Upper lobe of left lung (tissue), 6 donors: Measurements from ENCODE around the gene CYP26B1. TPM values are rescaled to one million over a fixed set of nuclear protein-coding genes. Genes with fewer than 3 reads are reported as not detected.

Source experiments
- ATAC-seq, 2 donors: fragments of 200-7000 bp; cut with Tn5 transposase; one replicate each; pipeline ENCODE4 v1.9.1; 2022; ENCODE audit warnings: mild to moderate bottlenecking in 2 of 2, moderate library complexity in 2 of 2; ENCODE audit not compliant: low FRiP score in 2 of 2
- DNase-seq, 2 donors: peaks; one replicate each; pipeline ENCODE4 v3.0.0-alpha.2; 2019 to 2020
- H3K27ac ChIP-seq, 4 donors: fragments of 200-600 bp; sonication (generic); one replicate each; pipeline ENCODE4 v1.5.1; 2016 to 2019
- H3K27me3 ChIP-seq, 4 donors: fragments of 200-600 bp; sonication (generic); one replicate each; pipeline ENCODE4 v1.5.1; 2017 to 2019
- H3K36me3 ChIP-seq, 4 donors: fragments of 200-600 bp; sonication (generic); one replicate each; pipeline ENCODE4 v1.5.1; 2016 to 2019
- H3K4me1 ChIP-seq, 4 donors: fragments of 200-600 bp; sonication (generic); one replicate each; pipeline ENCODE4 v1.5.1; 2018 to 2019
- H3K4me3 ChIP-seq, 4 donors: fragments of 200-600 bp; sonication (generic); one replicate each; pipeline ENCODE4 v1.5.1; 2017 to 2019; ENCODE audit warnings: mild to moderate bottlenecking in 2 of 4, moderate library complexity in 1 of 4
- H3K9me3 ChIP-seq, 4 donors: fragments of 200-600 bp; sonication (generic); one replicate each; pipeline ENCODE4 v1.5.1; 2018 to 2019
- EP300 ChIP-seq, 4 donors: sonication (generic); formaldehyde crosslinking; IDR thresholded peaks; one replicate each; pipeline ENCODE4 v1.5.1; 2017; ENCODE audit warnings: antibody characterized with exemption in 4 of 4, control low read depth in 2 of 4
- POLR2A ChIP-seq, 4 donors: fragments of 450-650 bp; IDR thresholded peaks; one replicate each; pipeline ENCODE4 v1.5.1; 2016 to 2017; ENCODE audit warnings: antibody characterized with exemption in 4 of 4, mild to moderate bottlenecking in 2 of 4
- POLR2AphosphoS5 ChIP-seq, 2 donors: sonication (generic); formaldehyde crosslinking; IDR thresholded peaks; one replicate each; pipeline ENCODE4 v1.5.1; 2017; ENCODE audit warnings: antibody characterized with exemption in 2 of 2
- WGBS, 2 donors: methylation state at CpG; one replicate each; pipeline ENCODE4 v1.1.5; 2017 to 2018; 5-methylcytosine and 5-hydroxymethylcytosine counted together
- total RNA-seq, 6 donors: library from RNA; depleted of rRNA in 4 of 6; stranded (reverse); fragments of >200 nt in 4 of 6; gene quantifications; one replicate each; pipeline versions ENCODE4 v1.1.0 to v1.2.1, GENCODE V29; 2016 to 2021
- TF ChIP-seq, protein P1 (sequence below), 6 experiments: fragments of 450-650 bp in 4 of 6; fragments of 200-600 bp in 2 of 6; sonication (generic) in 2 of 6; IDR thresholded peaks; one replicate each; pipeline ENCODE4 v1.5.1; 2016 to 2019; ENCODE audit warnings: antibody characterized with exemption in 6 of 6
- donor health status: DM: no; HTN: no; CAD: no; lungs with moderate emphysema.
- donor health status: DM: no; HTN: yes; CAD: no; lungs with severe emphysema.

CYP26B1 gene
- total RNA-seq, 6 donors from 2014 or later, result 0.89 to 4.8 (median 4.5) TPM; not detected in 1

DNA sequence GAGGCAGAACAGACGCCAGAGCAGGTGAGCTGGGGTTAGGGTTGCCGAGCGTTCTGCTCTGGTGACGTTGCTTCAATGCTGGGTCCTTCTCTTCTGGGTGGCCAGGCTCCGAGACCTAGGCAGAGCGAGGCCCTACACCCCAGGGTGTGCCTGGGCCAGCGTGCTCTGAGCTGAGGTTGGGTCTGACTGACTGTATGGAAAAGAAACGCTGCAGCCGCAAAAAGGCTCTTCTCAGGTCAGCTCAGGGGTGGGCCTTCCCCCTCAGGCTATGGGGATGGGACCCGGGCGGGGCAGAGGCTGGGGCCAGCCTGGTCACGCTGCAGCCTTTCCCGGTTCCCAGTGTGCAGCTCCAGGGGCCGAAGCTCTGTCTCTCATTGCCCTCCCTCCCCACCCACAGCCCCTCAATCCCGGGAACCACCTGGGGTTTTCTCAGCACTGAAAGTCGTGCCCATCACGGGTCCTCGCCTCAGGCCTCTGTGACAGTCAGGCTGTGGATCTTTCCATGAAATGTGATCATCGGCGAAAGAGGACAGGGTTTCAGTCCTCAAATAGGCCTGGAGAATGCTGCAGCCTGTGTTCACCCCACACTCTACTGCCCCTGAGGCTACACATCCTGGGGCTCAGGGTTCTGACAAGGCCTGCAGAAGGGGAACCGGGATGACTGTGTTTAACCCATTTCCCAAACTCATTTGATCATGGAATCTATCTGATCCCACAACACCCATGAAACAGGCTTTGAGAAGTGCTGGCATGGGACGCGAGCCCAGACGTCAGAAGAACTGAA is 19.4 kb downstream of the CYP26B1 start:
- no peak for ATAC-seq
- Histone ChIP-seq H3K27me3 (no peaks in the 10 kb centered on the region), H3K9me3 (no peaks in the 10 kb centered on the region), H3K27ac (no peak overlapping the region), H3K36me3 (no peaks in the 10 kb centered on the region), H3K4me1 (no peaks in the 10 kb centered on the region), H3K4me3 (no peak overlapping the region)
- DNase-seq, result no peak
- TF ChIP-seq POLR2A (IDR thresholded peaks at IDR 0.05) (no peak), POLR2AphosphoS5 (IDR thresholded peaks at IDR 0.05) (no peak), EP300 (IDR thresholded peaks at IDR 0.05) (no peak)
- TF ChIP-seq, protein P1, sequence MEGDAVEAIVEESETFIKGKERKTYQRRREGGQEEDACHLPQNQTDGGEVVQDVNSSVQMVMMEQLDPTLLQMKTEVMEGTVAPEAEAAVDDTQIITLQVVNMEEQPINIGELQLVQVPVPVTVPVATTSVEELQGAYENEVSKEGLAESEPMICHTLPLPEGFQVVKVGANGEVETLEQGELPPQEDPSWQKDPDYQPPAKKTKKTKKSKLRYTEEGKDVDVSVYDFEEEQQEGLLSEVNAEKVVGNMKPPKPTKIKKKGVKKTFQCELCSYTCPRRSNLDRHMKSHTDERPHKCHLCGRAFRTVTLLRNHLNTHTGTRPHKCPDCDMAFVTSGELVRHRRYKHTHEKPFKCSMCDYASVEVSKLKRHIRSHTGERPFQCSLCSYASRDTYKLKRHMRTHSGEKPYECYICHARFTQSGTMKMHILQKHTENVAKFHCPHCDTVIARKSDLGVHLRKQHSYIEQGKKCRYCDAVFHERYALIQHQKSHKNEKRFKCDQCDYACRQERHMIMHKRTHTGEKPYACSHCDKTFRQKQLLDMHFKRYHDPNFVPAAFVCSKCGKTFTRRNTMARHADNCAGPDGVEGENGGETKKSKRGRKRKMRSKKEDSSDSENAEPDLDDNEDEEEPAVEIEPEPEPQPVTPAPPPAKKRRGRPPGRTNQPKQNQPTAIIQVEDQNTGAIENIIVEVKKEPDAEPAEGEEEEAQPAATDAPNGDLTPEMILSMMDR (IDR thresholded peaks at IDR 0.05), result no peak
- 91% methylated on average over 19 of the region's 24 CpGs for WGBS, 2 donors

DNA sequence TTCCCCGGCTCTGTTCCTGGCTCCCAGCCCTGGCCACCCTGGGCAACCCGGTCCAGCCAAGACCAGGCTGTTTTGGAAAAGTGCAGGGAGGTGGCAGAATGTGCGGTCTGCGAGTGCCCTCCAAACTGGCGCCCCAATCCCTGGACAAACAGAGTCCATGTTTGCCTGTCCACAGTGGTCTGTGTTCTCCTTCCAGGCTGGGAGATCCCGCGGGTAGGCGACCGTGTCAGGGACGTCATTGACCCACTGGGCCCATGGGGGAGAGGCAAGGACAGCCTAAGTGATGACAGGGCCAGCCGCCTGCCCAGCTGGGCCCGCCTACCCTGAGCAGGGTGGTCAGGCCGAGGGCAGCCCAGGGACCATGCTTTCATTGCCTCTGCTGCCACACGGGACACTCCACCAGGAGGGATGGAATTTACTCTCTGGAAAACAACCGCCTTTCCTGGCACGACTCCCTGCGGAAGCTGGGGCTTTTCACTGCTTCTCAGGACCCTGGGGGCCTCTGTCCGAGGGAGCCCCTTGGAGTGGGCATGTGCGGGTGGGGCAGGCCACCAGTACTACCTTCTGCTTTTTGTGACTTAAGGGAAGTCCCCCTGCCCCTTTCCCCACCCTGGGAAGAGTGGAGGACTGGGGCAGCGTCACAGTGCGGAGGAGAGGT is 20.1 kb downstream of the CYP26B1 start:
- H3K27me3 ChIP-seq, result no peaks in the 10 kb centered on the region
- H3K36me3 ChIP-seq, result no peaks in the 10 kb centered on the region
- no peaks in the 10 kb centered on the region for H3K4me1 ChIP-seq
- no peak overlapping the region for H3K27ac ChIP-seq
- peak in 1 of 2 donors; percentile 52 for DNase-seq
- H3K4me3 ChIP-seq, result no peak overlapping the region
- 83 to 88% methylated on average over 7 to 21 of the region's 21 CpGs for WGBS, 2 donors
- TF ChIP-seq EP300 (IDR thresholded peaks at IDR 0.05) (no peak), POLR2A (IDR thresholded peaks at IDR 0.05) (no peak), POLR2AphosphoS5 (IDR thresholded peaks at IDR 0.05) (no peak)
- TF ChIP-seq, protein P1 (IDR thresholded peaks at IDR 0.05), result no peak
- H3K9me3 ChIP-seq, result no peaks in the 10 kb centered on the region
- ATAC-seq, result peak in 1 of 2 donors; percentile 27

DNA sequence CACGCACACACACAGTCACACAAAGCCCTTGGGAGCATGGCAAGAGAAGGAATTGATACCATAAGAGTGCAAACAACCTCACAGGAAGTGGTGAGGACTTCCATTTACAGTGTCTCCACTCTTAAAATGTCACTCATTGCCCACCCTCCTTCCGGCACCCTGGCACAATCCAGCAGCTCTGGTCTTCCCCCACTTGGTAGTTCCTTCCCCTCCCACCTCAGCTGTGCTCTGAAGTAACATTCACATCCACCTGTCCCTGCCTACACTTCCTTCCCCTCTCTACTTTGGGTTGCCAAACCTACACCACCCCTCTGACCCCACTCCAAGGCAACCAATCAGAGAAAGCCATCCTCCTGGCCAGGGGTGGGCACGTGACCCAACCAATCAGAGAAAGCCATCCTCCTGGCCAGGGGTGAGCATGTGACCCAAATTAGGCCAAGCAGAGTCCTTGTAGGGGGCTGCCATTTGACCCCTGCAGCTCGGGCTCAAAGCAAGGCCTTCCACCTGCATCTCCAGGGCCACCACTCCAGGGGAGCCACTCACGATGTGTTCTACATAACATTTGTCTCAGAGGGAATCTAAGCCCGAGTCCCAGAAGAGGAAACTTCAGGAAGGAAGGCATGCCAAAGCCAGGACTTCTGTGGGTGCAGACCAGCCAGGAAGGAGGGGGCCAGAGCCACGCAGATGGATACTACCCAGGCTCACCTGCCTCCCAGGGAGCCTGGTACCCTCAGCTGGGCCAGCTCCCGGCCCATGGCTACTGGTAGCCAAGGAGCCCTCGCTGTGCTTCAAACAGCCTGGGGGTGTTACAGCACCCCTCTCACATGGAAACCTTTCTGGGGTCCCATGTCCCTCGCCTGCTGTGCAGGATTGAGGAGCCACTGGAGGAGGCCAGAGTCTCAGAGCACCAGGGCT is 21.2 kb downstream of the CYP26B1 start:
- no peak overlapping the region for H3K4me3 ChIP-seq
- ATAC-seq, result no peak
- H3K36me3 ChIP-seq, result no peaks in the 10 kb centered on the region
- H3K4me1 ChIP-seq, result no peaks in the 10 kb centered on the region
- 83 to 90% methylated on average over 7 to 10 of the region's 10 CpGs for WGBS, 2 donors
- H3K27me3 ChIP-seq, result no peaks in the 10 kb centered on the region
- no peak overlapping the region for H3K27ac ChIP-seq
- no peak for TF ChIP-seq EP300 (IDR thresholded peaks at IDR 0.05)
- TF ChIP-seq, protein P1 (IDR thresholded peaks at IDR 0.05), result no peak
- no peak for TF ChIP-seq POLR2A (IDR thresholded peaks at IDR 0.05)
- no peak for TF ChIP-seq POLR2AphosphoS5 (IDR thresholded peaks at IDR 0.05)
- no peaks in the 10 kb centered on the region for H3K9me3 ChIP-seq
- DNase-seq, result no peak

DNA sequence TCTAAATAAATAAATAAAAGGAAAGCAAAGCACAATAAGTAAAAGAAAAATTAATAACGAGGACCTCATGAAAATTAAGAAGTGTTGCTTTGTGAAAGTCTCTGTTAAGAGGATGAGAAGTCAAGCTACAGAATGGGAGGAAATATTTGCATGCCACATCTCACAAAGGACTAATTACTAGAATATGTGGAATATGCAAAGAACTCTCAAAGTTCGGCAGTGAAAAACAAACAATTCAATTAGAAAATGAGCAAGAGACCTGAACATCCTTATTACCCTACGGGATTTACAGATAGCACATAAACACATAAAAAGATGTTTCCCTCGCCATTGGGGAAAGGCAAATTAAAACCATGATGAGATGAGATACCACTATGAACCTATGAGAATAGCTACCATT is 23.3 kb downstream of the CYP26B1 start:
- ATAC-seq, result no peak
- H3K4me1 ChIP-seq, result no peaks in the 10 kb centered on the region
- H3K9me3 ChIP-seq, result no peaks in the 10 kb centered on the region
- H3K4me3 ChIP-seq, result no peak overlapping the region
- 73 to 83% methylated on average over 4 of the region's 4 CpGs for WGBS, 2 donors
- no peak for DNase-seq
- no peaks in the 10 kb centered on the region for H3K36me3 ChIP-seq
- no peak for TF ChIP-seq POLR2A (IDR thresholded peaks at IDR 0.05)
- no peak for TF ChIP-seq EP300 (IDR thresholded peaks at IDR 0.05)
- TF ChIP-seq, protein P1 (IDR thresholded peaks at IDR 0.05), result no peak
- TF ChIP-seq POLR2AphosphoS5 (IDR thresholded peaks at IDR 0.05), result no peak
- H3K27ac ChIP-seq, result no peak overlapping the region
- H3K27me3 ChIP-seq, result no peaks in the 10 kb centered on the region
